ENCODE measurements around the gene PARD3. TPM values are rescaled to one million over a fixed set of nuclear protein-coding genes. Genes with fewer than 3 reads are reported as not detected.

PARD3 gene
- total RNA-seq, 1 experiment from 2014 or later: 57.4 TPM

DNA sequence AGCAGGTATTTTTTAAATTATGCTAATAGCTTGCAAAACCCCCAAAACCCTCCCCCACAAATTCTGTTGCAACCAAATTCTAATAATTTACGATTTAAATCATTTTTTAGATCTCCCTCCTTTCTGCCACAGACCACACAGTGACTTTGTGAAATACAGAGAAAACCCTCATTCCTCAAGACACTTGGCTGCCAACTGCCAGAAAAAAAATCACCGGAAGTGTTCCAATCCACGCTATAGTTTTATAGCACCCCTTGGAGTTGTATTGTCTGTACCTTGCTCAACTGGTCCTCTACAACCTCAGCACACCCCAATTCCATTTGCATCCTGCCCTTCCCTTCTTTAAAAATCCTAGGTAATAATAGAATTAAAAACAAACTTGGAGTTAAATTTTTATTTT lies 560.1 kb downstream of the PARD3 start:
- TF ChIP-seq CTCF (conservative IDR thresholded peaks at IDR 0.05) (no peak), EZH2 (IDR thresholded peaks at IDR 0.05; ENCODE audit: low read depth) (no peak)
- intact Hi-C loops (cut with micrococcal nuclease; ENCODE audit: unreplicated experiment): no loop called here
- no TSS peak for BruUV-seq (replicated peaks)
- POLR2A ChIA-PET (ENCODE audit: unreplicated experiment): no interaction called here
- H3K4me1 ChIP-seq (replicated peaks; ENCODE audit: insufficient read depth): peaks cover 11% of the 10 kb centered on the region; the same call in 1 of the 2 replicates
- H3K4me2 ChIP-seq: 0 out of 2 replicates have a peak overlapping the region, but pooled peaks have one; percentile 13
- H4K20me1 ChIP-seq (ENCODE audit: insufficient read depth): no peaks in the 10 kb centered on the region
- no peaks in the 10 kb centered on the region for H3K9me2 ChIP-seq (ENCODE audit: insufficient read depth)
- no peaks in the 10 kb centered on the region for H3K79me2 ChIP-seq (ENCODE audit: low read depth)
- no peaks in the 10 kb centered on the region for H3K27me3 ChIP-seq (ENCODE audit: insufficient read depth, low read depth)
- H3F3A ChIP-seq (ENCODE audit: insufficient read depth, low read depth): 0 out of 2 replicates have a peak, but pooled peaks cover 3% of the 10 kb centered on the region
- H3K27ac ChIP-seq: no peak overlapping the region
- no peaks in the 10 kb centered on the region for H3K36me3 ChIP-seq (ENCODE audit: low read depth)
- H2AFZ ChIP-seq: no peak overlapping the region
- H3K9me3 ChIP-seq (ENCODE audit: insufficient read depth, low read depth): no peaks in the 10 kb centered on the region
- no peak overlapping the region for H3K4me3 ChIP-seq
- CTCF ChIA-PET: interaction anchor here (0.7 kb wide), 1 partner anchor 110 kb away, joined by 3 read pairs; no protein-coding TSS in a partner anchor
- DNase-seq: no peak

GRCh38 chr10:34254596-34254995 lies 560.5 kb downstream of the PARD3 start:
- Histone ChIP-seq H3K9me3 (ENCODE audit: insufficient read depth, low read depth) (no peaks in the 10 kb centered on the region), H3F3A (ENCODE audit: insufficient read depth, low read depth) (0 out of 2 replicates have a peak, but pooled peaks cover 3% of the 10 kb centered on the region), H3K9me2 (ENCODE audit: insufficient read depth) (no peaks in the 10 kb centered on the region), H3K4me2 (0 out of 2 replicates have a peak overlapping the region, but pooled peaks have one; percentile 13), H3K4me1 (replicated peaks; ENCODE audit: insufficient read depth) (peaks cover 11% of the 10 kb centered on the region; the same call in 1 of the 2 replicates), H3K79me2 (ENCODE audit: low read depth) (no peaks in the 10 kb centered on the region), H3K27ac (no peak overlapping the region), H3K36me3 (ENCODE audit: low read depth) (no peaks in the 10 kb centered on the region), H3K4me3 (no peak overlapping the region), H2AFZ (no peak overlapping the region), H3K27me3 (ENCODE audit: insufficient read depth, low read depth) (no peaks in the 10 kb centered on the region), H4K20me1 (ENCODE audit: insufficient read depth) (no peaks in the 10 kb centered on the region)
- peak; percentile 52 to 78 for DNase-seq
- intact Hi-C loops (cut with micrococcal nuclease; ENCODE audit: unreplicated experiment): no loop called here
- ChIA-PET CTCF (interaction anchor here (0.6 to 0.7 kb wide), 2 partner anchors 110 to 162 kb away, joined by 3 read pairs; no protein-coding TSS in a partner anchor), POLR2A (ENCODE audit: unreplicated experiment) (no interaction called here)
- TF ChIP-seq CTCF (conservative IDR thresholded peaks at IDR 0.05) (no peak), EZH2 (IDR thresholded peaks at IDR 0.05; ENCODE audit: low read depth) (no peak)
- BruUV-seq (replicated peaks): no TSS peak

DNA sequence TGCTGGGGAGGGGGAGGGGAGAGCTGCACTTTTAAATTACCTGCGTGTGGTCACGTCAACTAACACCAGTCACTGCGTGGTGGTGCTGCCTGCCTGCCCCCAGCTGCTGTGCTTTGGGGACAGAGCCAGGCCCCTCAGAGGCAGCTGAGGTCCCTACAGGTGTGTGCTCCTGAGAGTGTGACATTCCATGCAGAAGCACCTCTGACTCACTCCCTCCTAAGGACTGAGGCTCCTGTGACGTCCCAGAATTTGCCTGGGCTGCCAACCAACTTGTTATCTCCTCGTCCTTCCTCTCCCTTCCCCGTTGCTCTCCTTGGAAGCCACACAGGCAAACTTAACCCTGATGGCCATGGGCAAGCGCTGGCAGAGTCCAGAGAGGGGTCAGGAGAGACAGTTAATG lies 563.0 kb downstream of the PARD3 start:
- Histone ChIP-seq H3F3A (ENCODE audit: insufficient read depth, low read depth) (0 out of 2 replicates have a peak, but pooled peaks cover 3% of the 10 kb centered on the region), H3K27me3 (ENCODE audit: insufficient read depth, low read depth) (no peaks in the 10 kb centered on the region), H3K4me2 (no peak overlapping the region), H3K27ac (no peak overlapping the region), H3K9me2 (ENCODE audit: insufficient read depth) (no peaks in the 10 kb centered on the region), H3K79me2 (ENCODE audit: low read depth) (no peaks in the 10 kb centered on the region), H4K20me1 (ENCODE audit: insufficient read depth) (no peaks in the 10 kb centered on the region), H2AFZ (no peak overlapping the region), H3K9me3 (ENCODE audit: insufficient read depth, low read depth) (no peaks in the 10 kb centered on the region), H3K4me1 (replicated peaks; ENCODE audit: insufficient read depth) (peaks cover 11% of the 10 kb centered on the region; the same call in 1 of the 2 replicates), H3K4me3 (no peak overlapping the region), H3K36me3 (ENCODE audit: low read depth) (no peaks in the 10 kb centered on the region)
- DNase-seq: peak in 1 of 2 experiments; percentile 29
- no TSS peak for BruUV-seq (replicated peaks)
- intact Hi-C loops (cut with micrococcal nuclease; ENCODE audit: unreplicated experiment): no loop called here
- ChIA-PET CTCF (no interaction called here), POLR2A (ENCODE audit: unreplicated experiment) (interaction anchor here (0.5 kb wide), 1 partner anchor 1002 kb away, joined by 15 read pairs; no protein-coding TSS in a partner anchor)
- TF ChIP-seq CTCF (conservative IDR thresholded peaks at IDR 0.05) (no peak), EZH2 (IDR thresholded peaks at IDR 0.05; ENCODE audit: low read depth) (no peak)
